ENCODE data around the gene ZSCAN20. TPM values are rescaled to one million over a fixed set of nuclear protein-coding genes. Genes with fewer than 3 reads are reported as not detected.

The ZSCAN20 gene
- total RNA-seq, 2 donors from 2014 or later = 4.7 to 7.3 TPM

DNA sequence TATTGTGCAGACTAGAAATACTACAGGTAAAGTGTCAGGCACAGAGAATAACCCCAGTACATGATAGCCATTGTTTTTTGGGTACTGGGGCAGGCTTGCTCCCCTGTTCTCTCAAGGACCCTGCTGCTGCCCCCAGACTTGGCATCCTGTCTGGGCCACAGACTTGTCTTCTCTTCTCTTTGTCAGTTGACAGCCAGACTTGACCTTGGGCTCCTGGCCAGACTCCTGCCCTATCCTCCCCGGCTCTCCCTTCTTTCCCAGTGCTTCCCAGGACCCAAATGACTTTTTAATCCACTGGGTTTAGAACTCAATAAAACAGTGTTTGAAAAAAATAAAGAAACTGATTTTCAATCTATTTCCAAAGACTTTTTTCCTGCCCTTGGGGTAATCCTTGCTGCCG lies 43.2 kb downstream of the ZSCAN20 start:
- TF ChIP-seq, protein P1, sequence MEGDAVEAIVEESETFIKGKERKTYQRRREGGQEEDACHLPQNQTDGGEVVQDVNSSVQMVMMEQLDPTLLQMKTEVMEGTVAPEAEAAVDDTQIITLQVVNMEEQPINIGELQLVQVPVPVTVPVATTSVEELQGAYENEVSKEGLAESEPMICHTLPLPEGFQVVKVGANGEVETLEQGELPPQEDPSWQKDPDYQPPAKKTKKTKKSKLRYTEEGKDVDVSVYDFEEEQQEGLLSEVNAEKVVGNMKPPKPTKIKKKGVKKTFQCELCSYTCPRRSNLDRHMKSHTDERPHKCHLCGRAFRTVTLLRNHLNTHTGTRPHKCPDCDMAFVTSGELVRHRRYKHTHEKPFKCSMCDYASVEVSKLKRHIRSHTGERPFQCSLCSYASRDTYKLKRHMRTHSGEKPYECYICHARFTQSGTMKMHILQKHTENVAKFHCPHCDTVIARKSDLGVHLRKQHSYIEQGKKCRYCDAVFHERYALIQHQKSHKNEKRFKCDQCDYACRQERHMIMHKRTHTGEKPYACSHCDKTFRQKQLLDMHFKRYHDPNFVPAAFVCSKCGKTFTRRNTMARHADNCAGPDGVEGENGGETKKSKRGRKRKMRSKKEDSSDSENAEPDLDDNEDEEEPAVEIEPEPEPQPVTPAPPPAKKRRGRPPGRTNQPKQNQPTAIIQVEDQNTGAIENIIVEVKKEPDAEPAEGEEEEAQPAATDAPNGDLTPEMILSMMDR (IDR thresholded peaks at IDR 0.05) = no peak
- no peak overlapping the region for H3K4me3 ChIP-seq
- no peaks in the 10 kb centered on the region for H3K9me3 ChIP-seq
- no peak for DNase-seq (ENCODE audit: low spot score)
- no peaks in the 10 kb centered on the region for H3K36me3 ChIP-seq
- peaks cover 0 to 15% of the 10 kb centered on the region in 2 donors for H3K4me1 ChIP-seq
- no peak overlapping the region for H3K27ac ChIP-seq
- no peaks in the 10 kb centered on the region for H3K27me3 ChIP-seq

DNA sequence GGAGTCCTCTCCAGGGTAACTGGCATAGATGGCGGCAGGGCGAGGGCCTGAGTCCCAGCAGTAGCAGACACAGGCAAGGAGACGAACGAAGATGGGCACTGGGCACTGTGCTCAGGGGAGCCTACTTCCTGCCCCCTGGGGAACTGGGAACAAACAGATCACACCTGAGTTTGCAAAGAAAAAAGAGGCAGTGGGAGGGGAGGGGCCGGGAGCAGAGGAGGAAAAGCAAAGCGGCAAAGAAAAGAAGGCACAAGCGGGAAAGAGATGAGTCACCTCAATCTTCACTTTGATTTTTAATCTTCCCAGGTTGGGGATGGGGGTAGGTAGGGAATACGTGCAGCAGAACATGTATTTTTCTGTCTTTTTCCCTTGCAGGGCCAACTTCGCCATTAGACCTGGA lies 44.0 kb downstream of the ZSCAN20 start:
- H3K27ac ChIP-seq = no peak overlapping the region
- no peak for DNase-seq (ENCODE audit: low spot score)
- no peaks in the 10 kb centered on the region for H3K9me3 ChIP-seq
- TF ChIP-seq, protein P1 (IDR thresholded peaks at IDR 0.05) = no peak
- H3K4me1 ChIP-seq = peaks cover 0 to 15% of the 10 kb centered on the region in 2 donors
- H3K4me3 ChIP-seq = no peak overlapping the region
- H3K27me3 ChIP-seq = no peaks in the 10 kb centered on the region
- H3K36me3 ChIP-seq = no peaks in the 10 kb centered on the region

DNA sequence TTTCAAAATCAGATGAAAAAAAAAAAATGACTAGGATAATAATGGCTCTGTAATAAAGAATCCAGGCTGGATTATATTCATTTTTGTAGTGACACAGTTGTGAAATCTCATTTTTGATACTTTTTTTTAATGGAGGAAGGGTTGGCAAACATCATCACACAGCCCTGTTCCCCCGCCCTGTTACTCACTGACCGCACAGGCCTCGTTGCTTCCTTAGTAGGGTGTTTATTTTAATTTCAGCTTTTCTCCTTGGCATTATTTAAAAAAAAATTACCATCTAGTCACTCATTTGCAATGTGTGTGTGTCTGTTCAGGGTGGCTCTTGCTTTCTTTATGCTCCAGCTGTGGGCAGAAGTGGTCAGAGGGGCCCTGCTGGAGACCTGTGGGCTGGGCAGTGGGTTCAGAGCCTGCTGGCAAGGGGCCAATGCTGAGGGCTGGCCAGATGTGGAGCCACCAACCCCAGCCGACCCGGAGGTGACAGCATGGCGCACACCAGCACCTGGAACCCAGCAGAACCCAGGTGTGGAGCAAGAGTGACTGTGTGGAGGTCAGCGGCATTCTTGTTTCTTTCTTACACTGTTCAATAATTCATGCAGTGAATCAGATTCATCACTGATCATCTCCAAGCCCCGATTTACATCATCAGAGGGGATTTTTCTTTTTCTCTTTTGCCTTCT lies 44.6 kb downstream of the ZSCAN20 start:
- Histone ChIP-seq H3K36me3 (no peaks in the 10 kb centered on the region), H3K27me3 (no peaks in the 10 kb centered on the region), H3K4me1 (peaks cover 0 to 15% of the 10 kb centered on the region in 2 donors), H3K27ac (no peak overlapping the region), H3K4me3 (no peak overlapping the region), H3K9me3 (no peaks in the 10 kb centered on the region)
- no peak for DNase-seq (ENCODE audit: low spot score)
- TF ChIP-seq, protein P1 (IDR thresholded peaks at IDR 0.05) = no peak

DNA sequence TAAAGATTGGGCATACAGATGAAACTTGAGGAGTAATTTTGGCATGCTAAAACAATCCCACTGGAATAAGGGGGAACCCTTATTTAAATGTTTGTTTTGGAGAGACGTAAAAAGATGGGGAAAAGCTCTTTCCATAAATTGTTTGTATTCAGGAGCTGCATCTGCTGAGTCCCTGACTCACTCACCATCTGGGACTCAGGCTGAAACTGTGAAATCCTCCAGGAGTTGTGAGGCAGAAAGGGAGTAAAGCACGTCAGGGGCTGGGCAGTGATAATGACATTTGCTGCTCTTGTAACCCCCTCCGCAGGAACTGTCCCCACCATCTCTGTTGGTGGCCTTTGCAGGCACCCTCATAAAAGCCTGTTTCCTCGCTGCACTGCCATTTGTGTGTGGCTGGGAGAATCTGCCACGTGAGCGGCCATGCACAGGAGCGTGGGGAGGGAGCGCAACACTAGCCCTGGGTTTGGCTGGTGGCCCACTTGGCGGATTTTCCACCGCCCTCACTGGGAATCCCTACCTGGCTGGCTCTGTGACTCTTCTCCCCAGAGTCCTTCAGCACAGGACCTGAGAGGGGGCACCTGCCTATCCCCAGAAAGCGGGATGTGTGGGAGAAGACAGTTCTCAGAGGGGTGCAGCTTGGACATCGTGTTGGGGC lies 45.3 kb downstream of the ZSCAN20 start:
- peaks cover 0 to 15% of the 10 kb centered on the region in 2 donors for H3K4me1 ChIP-seq
- H3K27me3 ChIP-seq = no peaks in the 10 kb centered on the region
- H3K4me3 ChIP-seq = no peak overlapping the region
- no peaks in the 10 kb centered on the region for H3K36me3 ChIP-seq
- H3K9me3 ChIP-seq = no peaks in the 10 kb centered on the region
- H3K27ac ChIP-seq = no peak overlapping the region
- no peak for DNase-seq (ENCODE audit: low spot score)
- TF ChIP-seq, protein P1 (IDR thresholded peaks at IDR 0.05) = no peak

DNA sequence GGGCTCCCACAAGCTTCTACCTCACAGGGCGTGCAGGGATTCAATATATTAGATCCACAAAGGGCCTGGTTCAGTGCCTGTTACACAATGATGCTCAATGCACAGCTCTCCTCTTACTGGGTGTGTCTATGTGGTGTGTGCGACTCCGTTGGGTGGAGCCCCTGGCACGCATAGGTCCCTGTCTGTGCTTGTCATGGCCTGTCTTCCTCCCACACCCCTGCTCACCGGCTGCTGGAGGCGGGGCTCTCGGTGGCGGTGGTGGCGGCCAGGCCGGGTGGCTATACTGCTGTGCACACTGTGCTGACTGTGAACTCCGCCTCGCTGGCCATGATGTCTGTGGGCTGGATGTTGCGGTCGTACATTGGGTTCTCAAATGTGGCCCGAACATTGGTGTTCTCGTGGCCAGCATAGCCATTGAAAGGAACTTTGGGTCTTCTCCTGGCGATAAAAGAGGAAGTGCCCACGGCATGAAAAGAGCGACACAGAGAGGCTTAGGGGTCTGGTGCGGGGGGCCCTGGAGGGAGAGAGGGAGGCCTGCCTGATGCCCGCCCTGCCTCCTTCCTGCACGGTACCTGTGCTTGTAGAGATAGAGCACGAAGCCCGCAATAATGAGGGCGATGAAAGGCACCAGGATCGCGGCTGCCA lies 46.9 kb downstream of the ZSCAN20 start:
- Histone ChIP-seq H3K27ac (no peak overlapping the region), H3K4me3 (no peak overlapping the region), H3K27me3 (no peaks in the 10 kb centered on the region), H3K36me3 (no peaks in the 10 kb centered on the region), H3K4me1 (peaks cover 0 to 15% of the 10 kb centered on the region in 2 donors), H3K9me3 (no peaks in the 10 kb centered on the region)
- TF ChIP-seq, protein P1 (IDR thresholded peaks at IDR 0.05) = no peak
- no peak for DNase-seq (ENCODE audit: low spot score)
